ENCODE results near the gene CDH13.

DNA sequence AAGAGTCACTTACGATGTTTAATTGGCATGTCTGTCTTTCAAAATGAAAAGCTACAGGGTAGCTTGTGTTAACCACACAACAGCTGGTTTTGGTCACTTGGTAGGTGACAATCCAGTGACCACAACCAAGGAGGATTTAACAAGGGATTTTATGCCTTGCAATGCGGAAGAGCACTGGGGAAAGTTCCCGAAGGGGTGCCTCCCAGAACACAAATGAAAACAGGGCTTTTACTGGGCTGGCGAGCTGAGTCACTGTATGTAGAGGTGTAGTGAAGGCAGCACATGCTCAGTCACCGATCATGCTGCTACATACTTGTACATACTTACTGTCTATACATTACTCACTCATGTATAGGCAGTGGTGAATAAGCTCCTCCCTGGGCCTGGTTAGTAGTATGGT lies 483.5 kb downstream of the CDH13 start:
- TF ChIP-seq CTCF (IDR thresholded peaks at IDR 0.05; ENCODE audit: poor library complexity, severe bottlenecking) (no peak), EP300 (conservative IDR thresholded peaks at IDR 0.05; ENCODE audit: poor library complexity, severe bottlenecking) (no peak), EZH2 (IDR thresholded peaks at IDR 0.05; ENCODE audit: borderline replicate concordance, insufficient read depth, low read length, poor library complexity, severe bottlenecking) (no peak), TAF1 (IDR thresholded peaks at IDR 0.05; ENCODE audit: low read depth) (no peak), POLR2AphosphoS5 (IDR thresholded peaks at IDR 0.05) (no peak)

All from neural cell (in vitro differentiated cells).